Measurements from ENCODE around the gene BOD1L1.

BOD1L1 gene

DNA sequence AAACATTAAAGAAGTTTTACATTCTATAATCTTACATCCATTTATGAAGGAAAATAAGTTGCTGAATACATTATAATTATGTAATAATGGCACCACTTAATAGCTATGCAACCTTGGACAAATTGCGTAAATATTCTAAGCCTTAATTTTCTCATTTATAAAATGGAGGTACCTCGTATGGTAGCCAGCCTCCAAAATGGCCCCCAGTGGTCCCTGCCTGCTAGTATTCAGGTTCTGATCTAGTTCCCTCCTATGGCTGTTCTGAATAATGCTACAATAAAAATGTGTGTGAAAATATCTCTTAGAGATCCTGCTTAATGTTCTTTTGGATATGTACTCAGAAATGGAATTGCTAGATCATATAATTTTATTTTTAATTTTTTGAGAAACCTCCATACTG is 72.2 kb downstream of the BOD1L1 start:
- no peak for DNase-seq

- DNase-seq: no peak
Measured at GRCh38 chr4:13553081-13553480, 74.4 kb downstream of the BOD1L1 start.

DNA sequence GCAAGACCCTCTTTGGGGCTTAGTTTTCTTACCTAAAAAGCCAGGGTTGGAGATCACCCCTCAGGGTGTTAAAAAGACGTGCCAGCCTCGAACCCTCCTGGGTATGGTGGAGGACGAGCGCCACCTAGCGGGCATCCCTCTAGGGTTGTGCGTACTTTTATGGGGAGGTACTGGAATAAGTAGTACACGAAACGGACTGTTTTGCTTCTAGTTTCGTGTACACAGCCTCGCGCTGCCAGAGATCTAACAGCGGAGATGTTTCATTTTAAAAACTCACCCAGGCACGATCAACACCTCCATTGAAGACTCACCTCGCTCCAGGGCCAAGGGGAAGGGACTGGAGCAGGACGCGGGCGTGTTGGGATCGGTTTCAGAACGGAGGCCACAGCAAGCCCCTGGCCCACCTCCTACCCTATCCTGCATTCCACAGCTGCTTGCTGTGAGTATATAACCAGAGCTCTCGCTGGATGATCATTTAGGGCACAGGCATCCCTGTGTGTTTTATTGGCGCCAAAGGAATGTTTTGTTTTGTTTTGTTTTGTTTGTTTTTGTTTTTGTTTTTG is 78.5 kb downstream of the BOD1L1 start:
- DNase-seq: peak; percentile 94

DNA sequence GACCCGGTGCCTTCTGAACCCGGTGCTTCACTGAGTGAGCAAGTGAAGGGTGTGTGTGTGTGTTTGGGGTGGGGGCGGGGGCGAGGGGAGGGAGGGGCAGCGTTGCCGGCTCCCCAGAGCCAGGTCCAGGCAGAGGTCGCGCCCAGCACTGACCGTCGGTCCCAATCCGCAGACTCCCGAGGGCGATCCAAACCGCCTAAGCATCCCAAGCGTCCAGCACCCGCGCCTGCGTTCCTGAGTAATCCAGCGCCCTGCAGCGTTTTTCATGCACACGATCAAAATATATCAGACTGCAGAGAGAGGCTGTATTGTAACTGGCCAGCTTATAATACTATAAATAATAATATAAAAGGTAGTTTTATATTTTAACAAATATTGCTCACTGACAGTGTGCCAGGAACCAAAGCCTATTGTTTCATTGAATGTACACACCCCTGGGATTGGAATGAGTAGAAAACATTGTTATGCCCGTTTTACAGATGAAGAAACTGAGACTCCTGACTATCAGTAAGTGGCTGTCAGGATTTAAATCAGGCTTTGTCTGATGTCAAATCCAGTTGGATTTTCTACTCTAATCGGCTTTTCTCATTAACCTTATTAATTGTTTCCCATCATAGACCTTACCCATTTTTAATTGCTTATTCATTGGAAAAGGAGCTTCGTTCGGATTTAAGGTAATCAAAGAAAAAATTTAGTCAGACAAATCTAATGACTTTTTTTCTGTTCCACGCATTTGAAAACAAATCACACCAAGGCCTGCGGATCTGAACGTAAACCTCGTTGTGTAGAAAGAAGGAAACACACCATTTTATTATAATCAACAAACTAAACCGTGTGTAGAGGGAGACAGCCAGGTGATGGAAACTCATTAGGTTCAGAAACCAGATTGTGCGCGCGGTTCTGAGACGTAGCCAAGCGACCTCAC is 79.2 kb downstream of the BOD1L1 start:
- no peak for DNase-seq

- DNase-seq: no peak
Measured at GRCh38 chr4:13547485-13548041, 80.0 kb downstream of the BOD1L1 start.

DNA sequence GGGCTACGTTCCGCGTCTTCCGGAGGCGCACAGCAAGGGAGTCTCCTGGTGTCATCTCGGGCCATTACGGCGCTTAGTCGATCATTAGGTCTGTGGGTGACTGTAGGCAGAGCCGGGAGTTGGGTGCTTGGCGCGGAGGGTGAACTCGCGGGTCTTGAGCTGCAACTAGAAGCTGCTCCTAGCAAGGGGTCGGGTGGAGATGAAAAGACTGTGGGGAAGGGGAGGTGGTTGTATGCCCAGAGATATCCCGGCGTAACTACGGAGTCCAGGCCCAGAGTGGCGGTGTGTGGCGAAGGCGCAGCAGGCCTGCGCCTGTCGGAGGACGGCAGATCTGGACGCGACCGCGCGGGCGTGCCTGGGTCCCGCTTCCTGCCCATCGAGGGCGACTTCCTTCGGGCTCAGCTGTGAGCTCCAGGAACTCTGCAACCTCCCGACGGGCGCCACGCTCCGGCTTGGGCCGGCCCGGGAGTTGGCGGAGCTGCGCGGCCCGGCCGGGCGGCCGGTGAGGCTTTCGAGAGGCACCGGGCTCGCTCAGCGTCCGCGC is 80.5 kb downstream of the BOD1L1 start:
- DNase-seq: no peak

DNA sequence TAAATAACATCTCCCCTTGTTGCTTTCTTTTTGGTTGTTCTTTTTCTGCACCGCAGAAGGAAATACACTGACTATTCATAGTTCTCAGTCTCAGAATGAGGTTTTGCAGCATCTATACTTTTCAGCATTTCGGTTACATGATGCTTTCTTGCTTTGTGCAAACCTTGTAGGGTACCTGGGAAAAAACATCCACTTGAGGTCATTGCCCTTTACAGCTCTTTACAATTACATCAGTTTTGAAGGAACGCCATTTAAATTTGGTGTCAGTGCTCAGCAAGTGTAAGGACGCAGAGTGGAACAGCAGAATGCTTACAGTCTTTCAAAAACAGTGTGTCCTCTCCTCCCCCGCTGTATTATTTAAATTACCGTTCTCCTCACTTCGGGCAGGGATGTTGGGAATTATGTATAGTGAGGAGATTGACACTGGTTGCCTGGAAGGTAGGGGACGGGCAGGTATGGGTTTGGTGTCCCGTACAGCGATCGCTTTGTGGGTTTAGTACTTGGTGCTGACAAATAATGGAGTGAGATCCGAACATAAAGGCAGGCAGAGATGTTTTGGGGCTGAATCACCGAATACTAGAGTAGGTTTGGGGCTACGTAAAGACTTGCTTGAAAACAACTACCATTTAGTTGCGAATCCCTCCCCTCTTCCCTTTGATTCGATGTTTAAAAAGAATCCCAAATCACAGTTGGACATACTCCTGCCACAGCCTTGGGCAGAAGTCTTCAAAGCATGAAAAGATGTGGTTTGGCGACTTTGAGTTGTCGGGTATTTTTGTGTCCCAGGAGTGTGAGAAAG is 81.2 kb downstream of the BOD1L1 start:
- DNase-seq: no peak

DNA sequence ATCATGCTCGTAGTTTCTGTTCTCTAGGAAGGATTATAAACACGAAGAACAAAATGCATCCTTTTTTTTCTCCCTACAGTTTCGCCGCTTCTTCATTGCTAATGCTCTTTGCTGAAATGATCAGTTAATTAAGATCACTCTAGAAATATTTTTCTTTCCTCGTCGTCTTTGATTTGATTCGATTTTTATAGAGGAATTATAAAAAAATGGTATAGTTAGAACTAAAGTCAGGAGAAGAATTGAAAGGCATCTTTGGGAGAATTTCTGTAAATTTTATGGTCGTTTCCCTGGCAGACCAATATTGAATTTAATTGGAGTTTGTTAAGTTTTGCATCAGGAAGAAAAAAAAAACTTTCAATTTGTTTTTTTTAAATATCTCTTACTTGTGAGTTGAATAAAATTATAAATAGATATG is 82.1 kb downstream of the BOD1L1 start:
- no peak for DNase-seq

- peak; percentile 75 for DNase-seq
Measured at GRCh38 chr4:13544606-13545393, 82.7 kb downstream of the BOD1L1 start.

DNA sequence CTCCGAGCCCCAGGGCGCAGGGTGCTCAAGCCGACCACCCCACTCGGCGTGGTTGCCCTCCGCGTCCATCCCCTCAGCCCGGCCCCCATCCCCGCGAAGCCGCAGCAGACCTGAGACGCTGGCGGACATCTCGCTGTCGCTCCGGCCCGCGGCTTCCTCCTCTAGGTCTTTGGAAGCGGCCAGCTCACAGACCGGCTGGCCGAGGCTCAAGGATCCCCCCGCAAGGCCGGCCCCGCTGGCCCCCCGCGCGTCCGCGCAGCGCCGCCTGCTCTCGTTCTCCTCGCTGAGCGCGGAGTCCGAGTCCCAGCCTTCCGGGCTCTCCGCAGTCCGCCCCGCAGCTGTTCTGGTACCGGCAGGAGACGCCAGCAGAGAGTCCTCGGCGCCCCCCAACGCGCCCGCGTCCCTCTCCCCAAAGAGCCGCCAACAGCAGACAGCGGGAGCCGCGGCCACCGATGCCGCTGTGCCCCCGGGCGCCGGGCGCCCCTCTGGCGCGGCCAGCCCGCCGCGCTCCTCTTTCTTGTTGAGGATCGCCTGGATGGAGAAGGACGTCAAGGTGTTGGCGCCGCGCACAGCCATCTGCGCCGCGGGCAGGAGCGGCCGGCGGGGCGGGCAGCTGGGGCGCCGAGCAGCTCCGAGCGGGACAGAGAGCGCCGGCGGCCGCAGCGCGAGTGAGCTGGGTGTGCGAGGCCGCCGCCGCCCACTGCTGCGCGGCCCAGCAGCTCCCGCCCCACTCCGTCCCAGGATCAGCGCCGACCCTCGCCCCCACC is 83.5 kb downstream of the BOD1L1 start, which contains the start of gene NKX3-2:
TSS of gene NKX3-2 (minus strand) at position 670 of the 767 bp plus-strand sequence. CDS start at position 576, 94 bp downstream.
- no peak for DNase-seq

DNA sequence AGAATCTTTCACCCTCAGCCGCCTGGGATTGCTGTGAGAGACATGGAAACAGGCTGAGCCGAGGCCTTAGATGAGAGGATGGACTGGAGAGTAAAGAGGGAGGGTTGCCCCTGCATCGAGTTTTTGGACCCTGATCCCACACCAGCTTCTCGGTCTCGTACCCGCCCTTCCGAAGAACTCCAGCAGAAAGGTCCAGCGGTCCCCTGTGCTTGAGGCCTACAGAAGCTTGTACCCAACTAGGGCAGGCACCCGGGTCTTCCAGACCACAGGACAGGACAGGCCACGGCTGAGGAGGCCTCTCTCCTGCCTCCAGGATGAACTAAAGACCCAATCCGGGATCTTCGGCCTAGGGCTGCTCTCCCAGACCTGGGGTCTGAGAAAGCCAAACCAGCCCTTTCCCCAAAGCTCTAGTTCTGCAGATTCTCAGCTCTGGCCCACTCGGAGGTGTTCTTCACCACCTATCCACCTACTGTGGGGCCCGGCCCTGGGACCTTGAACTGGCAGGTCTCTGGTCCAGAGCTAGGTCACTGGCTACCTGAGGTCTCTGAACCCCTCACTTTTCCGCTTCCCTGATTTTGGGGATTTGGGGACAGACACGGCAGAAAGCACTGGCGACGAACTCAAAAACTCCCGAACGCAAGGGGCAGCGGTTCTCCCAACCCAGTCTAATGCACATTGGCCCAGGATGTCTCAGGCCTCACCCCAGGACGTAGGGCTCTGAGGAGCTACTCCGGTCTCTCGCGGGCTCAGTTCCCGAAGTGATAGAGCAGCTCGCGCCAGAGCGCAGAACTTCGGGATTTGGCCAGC is 84.3 kb downstream of the BOD1L1 start:
- no peak for DNase-seq

GRCh38 chr4:13542577-13543031 is 84.9 kb downstream of the BOD1L1 start:
- no peak for DNase-seq

GRCh38 chr4:13541720-13542576 is 85.6 kb downstream of the BOD1L1 start:
- peak; percentile 52 for DNase-seq

GRCh38 chr4:13541176-13541604 is 86.3 kb downstream of the BOD1L1 start:
- no peak for DNase-seq

GRCh38 chr4:13540446-13541175 is 86.9 kb downstream of the BOD1L1 start:
- DNase-seq: no peak

GRCh38 chr4:13539619-13540445 is 87.7 kb downstream of the BOD1L1 start:
- DNase-seq: no peak

DNA sequence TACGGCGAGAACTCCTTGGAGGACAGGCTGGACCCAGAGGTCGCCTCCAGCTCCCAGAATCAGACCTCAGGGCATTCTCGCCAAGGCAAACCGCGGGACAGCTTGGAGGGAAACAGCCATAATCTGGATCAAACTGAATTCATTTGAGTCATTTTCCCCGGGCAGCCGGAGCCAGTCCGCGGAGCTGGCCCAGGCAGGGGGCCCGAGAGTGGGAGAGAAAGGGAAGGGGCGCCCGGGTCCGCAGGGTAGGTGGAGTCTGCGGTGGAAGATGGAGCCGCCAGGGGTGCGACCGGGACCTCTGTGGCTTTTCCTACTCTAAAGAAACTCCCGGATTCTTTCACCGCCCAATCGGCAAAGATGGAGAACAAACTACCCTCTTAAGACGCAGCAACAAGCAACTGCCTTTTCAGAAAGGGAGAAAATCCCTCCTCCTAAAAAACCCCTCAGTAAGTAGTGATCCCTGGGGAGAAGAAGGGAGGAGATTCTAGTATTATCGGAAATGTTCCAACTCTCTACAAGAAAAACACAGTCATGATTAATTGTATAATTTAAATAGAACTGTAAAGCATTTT is 88.4 kb downstream of the BOD1L1 start:
- no peak for DNase-seq
